IMR-90 (cell line): ENCODE data around the gene FAM161A. TPM values are rescaled to one million over a fixed set of nuclear protein-coding genes. Genes with fewer than 3 reads are reported as not detected.

ENCODE experiments used
- ATAC-seq: fragments of 200-7000 bp; cut with Tn5 transposase; 2 replicates; pipeline ENCODE4 v1.9.1; 2020; ENCODE audit warnings: low read depth, mild to moderate bottlenecking, moderate library complexity
- BruUV-seq: library from RNA; stranded (reverse); fragments of 400-500 nt; replicated peaks from 2 replicates; lab custom pipeline; 2021; lab: Mats Ljungman, UMichigan
- CTCF ChIA-PET: fragments of 300-600 bp; formaldehyde crosslinking; extraction: SDS; loops from one replicate; lab custom pipeline; 2021; ENCODE audit warnings: antibody characterized with exemption; lab: Yijun Ruan, JAX
- POLR2A ChIA-PET: fragments of 300-600 bp; sonication (Branson Sonifier 250); formaldehyde crosslinking; loops from one replicate; lab custom pipeline; 2022; ENCODE audit warnings: antibody characterized with exemption; ENCODE audit not compliant: unreplicated experiment; lab: Charles Lee
- DNase-seq: peaks from one replicate; pipeline ENCODE4 v3.0.0; 2013
- H2AFZ ChIP-seq: replicated peaks from 2 replicates; pipeline ENCODE3; 2013; ENCODE audit warnings: low read length, mild to moderate bottlenecking; ENCODE audit not compliant: poor library complexity
- H2AK5ac ChIP-seq: 2 replicates; pipeline ENCODE4 v1.6.1; 2013; ENCODE audit warnings: low read depth, low read length, inconsistent platforms
- H2AK9ac ChIP-seq: replicated peaks from 2 replicates; pipeline ENCODE3; 2013; ENCODE audit warnings: mild to moderate bottlenecking, low read depth, low read length, moderate library complexity; ENCODE audit not compliant: poor library complexity
- H2BK120ac ChIP-seq: 2 replicates; pipeline ENCODE4 v1.6.1; 2013; ENCODE audit warnings: low read depth, low read length, inconsistent platforms
- H2BK15ac ChIP-seq: 3 replicates; pipeline ENCODE4 v1.6.1; 2013; ENCODE audit warnings: low read depth, low read length, inconsistent platforms
- H2BK20ac ChIP-seq: 2 replicates; pipeline ENCODE4 v1.6.1; 2013; ENCODE audit warnings: low read depth, mild to moderate bottlenecking, inconsistent platforms, low read length, moderate library complexity
- H2BK5ac ChIP-seq: 2 replicates; pipeline ENCODE4 v1.6.1; 2013; ENCODE audit warnings: mild to moderate bottlenecking, low read depth, low read length, inconsistent platforms; ENCODE audit not compliant: poor library complexity, severe bottlenecking
- H3K14ac ChIP-seq: replicated peaks from 2 replicates; pipeline ENCODE4 v1.6.1; 2013; ENCODE audit warnings: low read depth, low read length, inconsistent platforms
- H3K18ac ChIP-seq: 2 replicates; pipeline ENCODE4 v1.6.1; 2013; ENCODE audit warnings: low read depth, low read length, control low read depth
- H3K23ac ChIP-seq: 2 replicates; pipeline ENCODE4 v1.6.1; 2013; ENCODE audit warnings: low read depth, low read length, inconsistent platforms
- H3K27ac ChIP-seq: 2 replicates; pipeline ENCODE4 v1.5.1; 2013; ENCODE audit warnings: mild to moderate bottlenecking, control low read depth, low read length; ENCODE audit not compliant: insufficient read depth
- H3K27me3 ChIP-seq: 2 replicates; pipeline ENCODE4 v1.6.1; 2013; ENCODE audit warnings: low read length; ENCODE audit not compliant: control insufficient read depth, insufficient read depth
- H3K36me3 ChIP-seq: 2 replicates; pipeline ENCODE4 v1.6.1; 2013; ENCODE audit warnings: low read length, mixed read lengths; ENCODE audit not compliant: control insufficient read depth, insufficient read depth
- H3K4ac ChIP-seq: 2 replicates; pipeline ENCODE4 v1.6.1; 2013; ENCODE audit warnings: low read depth, low read length, inconsistent platforms
- H3K4me1 ChIP-seq: 2 replicates; pipeline ENCODE4 v1.6.1; 2013; ENCODE audit warnings: low read length, mixed read lengths; ENCODE audit not compliant: control insufficient read depth, insufficient read depth
- H3K4me2 ChIP-seq: 2 replicates; pipeline ENCODE4 v1.6.1; 2013; ENCODE audit warnings: low read depth, mild to moderate bottlenecking, control low read depth, low read length, moderate library complexity
- H3K4me3 ChIP-seq: 2 replicates; pipeline ENCODE4 v1.5.1; 2013; ENCODE audit warnings: low read depth, mild to moderate bottlenecking, control low read depth, low read length, moderate library complexity; ENCODE audit not compliant: insufficient read depth
- H3K56ac ChIP-seq: 2 replicates; pipeline ENCODE4 v1.6.1; 2013; ENCODE audit warnings: low read length, inconsistent platforms; ENCODE audit not compliant: insufficient read depth; ENCODE audit errors: extremely low read depth
- H3K79me1 ChIP-seq, 2 experiments: 2 replicates each; pipeline ENCODE4 v1.6.1; 2013; ENCODE audit warnings: low read length in 2 of 2, inconsistent platforms in 1 of 2, low read depth in 1 of 2
- H3K9ac ChIP-seq: 2 replicates; pipeline ENCODE4 v1.6.1; 2013; ENCODE audit warnings: low read depth, low read length, control low read depth
- H3K9me1 ChIP-seq: 2 replicates; pipeline ENCODE4 v1.6.1; 2013; ENCODE audit warnings: low read length, inconsistent platforms; ENCODE audit not compliant: insufficient read depth
- H3K9me3 ChIP-seq: 2 replicates; pipeline ENCODE4 v1.6.1; 2013; ENCODE audit warnings: low read length; ENCODE audit not compliant: control insufficient read depth, insufficient read depth
- H4K20me1 ChIP-seq: 2 replicates; pipeline ENCODE4 v1.6.1; 2013; ENCODE audit warnings: low read length, inconsistent platforms; ENCODE audit not compliant: insufficient read depth
- H4K5ac ChIP-seq: 2 replicates; pipeline ENCODE4 v1.6.1; 2013; ENCODE audit warnings: mild to moderate bottlenecking, low read depth, low read length, control low read depth
- H4K8ac ChIP-seq, 2 experiments: 2 replicates each; pipeline ENCODE4 v1.6.1; 2013; ENCODE audit warnings: low read depth in 2 of 2, low read length in 2 of 2, control low read depth in 1 of 2, inconsistent platforms in 1 of 2
- H4K91ac ChIP-seq: 2 replicates; pipeline ENCODE4 v1.6.1; 2013; ENCODE audit warnings: low read depth, low read length, inconsistent platforms; ENCODE audit not compliant: insufficient read depth
- BHLHE40 ChIP-seq: fragments of 150-350 bp; IDR thresholded peaks from 2 replicates; pipeline ENCODE4 v1.6.1; 2016; ENCODE audit warnings: mild to moderate bottlenecking, low read depth, low read length
- CEBPB ChIP-seq: IDR thresholded peaks from 2 replicates; pipeline ENCODE4 v1.6.1; 2012; ENCODE audit warnings: low read depth, low read length, improper control_type of control experiment
- CHD1 ChIP-seq: IDR thresholded peaks from 2 replicates; pipeline ENCODE4 v1.6.1; 2012; ENCODE audit warnings: low read depth, low read length, improper control_type of control experiment
- CTCF ChIP-seq: conservative IDR thresholded peaks from 2 replicates; pipeline ENCODE4 v1.5.1; 2012; ENCODE audit warnings: mild to moderate bottlenecking, low read depth, low read length, improper control_type of control experiment
- ELK1 ChIP-seq: fragments of 150-350 bp; IDR thresholded peaks from 2 replicates; pipeline ENCODE4 v1.6.1; 2016; ENCODE audit warnings: low read depth, mild to moderate bottlenecking, low read length, moderate library complexity, borderline replicate concordance
- FOS ChIP-seq: fragments of 150-350 bp; IDR thresholded peaks from 2 replicates; pipeline ENCODE4 v1.6.1; 2016; ENCODE audit warnings: low read depth, low read length
- MAFK ChIP-seq: IDR thresholded peaks from 2 replicates; pipeline ENCODE4 v1.6.1; 2012; ENCODE audit warnings: low read depth, low read length, improper control_type of control experiment
- MAZ ChIP-seq: IDR thresholded peaks from 2 replicates; pipeline ENCODE4 v1.6.1; 2012; ENCODE audit warnings: low read depth, mild to moderate bottlenecking, low read length, improper control_type of control experiment, moderate library complexity, borderline replicate concordance
- MXI1 ChIP-seq: IDR thresholded peaks from 2 replicates; pipeline ENCODE4 v1.6.1; 2012; ENCODE audit warnings: low read depth, mild to moderate bottlenecking, low read length, moderate library complexity, borderline replicate concordance
- NFE2L2 ChIP-seq: fragments of 150-350 bp; IDR thresholded peaks from 2 replicates; pipeline ENCODE4 v1.6.1; 2016; ENCODE audit warnings: low read depth, mild to moderate bottlenecking, low read length
- POLR2A ChIP-seq: IDR thresholded peaks from 2 replicates; pipeline ENCODE4 v1.6.1; 2012; ENCODE audit warnings: mild to moderate bottlenecking, low read depth, low read length
- RAD21 ChIP-seq: IDR thresholded peaks from 2 replicates; pipeline ENCODE4 v1.6.1; 2012; ENCODE audit warnings: low read length, improper control_type of control experiment
- RCOR1 ChIP-seq: IDR thresholded peaks from 2 replicates; pipeline ENCODE4 v1.6.1; 2012; ENCODE audit warnings: mild to moderate bottlenecking, low read length, improper control_type of control experiment; ENCODE audit not compliant: insufficient replicate concordance
- RFX5 ChIP-seq: IDR thresholded peaks from 2 replicates; pipeline ENCODE4 v1.8.0; 2012; ENCODE audit warnings: low read depth, mild to moderate bottlenecking, low read length, moderate library complexity
- SMC3 ChIP-seq: fragments of 150-350 bp; IDR thresholded peaks from 2 replicates; pipeline ENCODE4 v1.6.1; 2016; ENCODE audit warnings: low read depth, mild to moderate bottlenecking, antibody characterized with exemption, low read length, moderate library complexity
- USF2 ChIP-seq: fragments of 150-350 bp; IDR thresholded peaks from 2 replicates; pipeline ENCODE4 v1.6.1; 2017; ENCODE audit warnings: mild to moderate bottlenecking, antibody characterized with exemption, low read length, low read depth
- WGBS, 2 experiments: methylation state at CpG; one replicate each; pipeline versions ENCODE4 v1.1.5 to v1.1.7; 2013; ENCODE audit warnings: missing lambda C conversion rate in 2 of 2; ENCODE audit not compliant: insufficient read length in 1 of 2; ENCODE audit errors: extremely low coverage in 2 of 2; 5-methylcytosine and 5-hydroxymethylcytosine counted together
- dilution Hi-C: fragments of 300-500 bp; cut with HindIII; formaldehyde crosslinking; loops from one replicate; pipeline ENCODE4 v1.14.3; 2018; ENCODE audit warnings: low sequenced_read_pairs; ENCODE audit not compliant: unreplicated experiment
- in situ Hi-C: fragments of 300-500 bp; cut with MboI; formaldehyde crosslinking; loops from 3 replicates; pipeline ENCODE4 v1.14.3; 2019; ENCODE audit warnings: low sequenced_read_pairs, inconsistent platforms, mixed read lengths
- intact Hi-C: fragments of 100-400 bp; cut with micrococcal nuclease; formaldehyde crosslinking; loops from 2 replicates; pipeline ENCODE4 v1.10.0; 2022
- polyA plus RNA-seq, 3 experiments: library from polyadenylated mRNA; depleted of rRNA; stranded (reverse); fragments of >200 nt; gene quantifications; 2 replicates each; pipeline ENCODE4 v1.2.3, GENCODE V29; 2012; ENCODE audit warnings: low replicate concordance in 1 of 3
- total RNA-seq: library from RNA; depleted of rRNA; stranded (reverse); fragments of >200 nt; gene quantifications from 2 replicates; pipeline ENCODE4 v1.2.3, GENCODE V29; 2012

FAM161A gene
- total and polyA plus RNA-seq, 2 of the 4 experiments (the other 2 are of a cell fraction), result 0.80 to 1.3 TPM

- POLR2A ChIA-PET, result no interaction called here
Observed at GRCh38 chr2:61878761-61879160, 24.9 kb upstream of the FAM161A start.

More at GRCh38 chr2:61878761-61879160, 24.9 kb upstream of the FAM161A start:
- H4K8ac ChIP-seq, result no peak overlapping the region
- H3K4ac ChIP-seq, result no peak overlapping the region
- in situ Hi-C loops (loop anchor here (5.0 kb wide), 1 partner anchor 366 kb away; no protein-coding TSS in a partner anchor), intact Hi-C loops (no loop called here), dilution Hi-C loops (no loop called here)
- no peak overlapping the region for H3K9ac ChIP-seq
- H3K27ac ChIP-seq, result no peak overlapping the region
- H3K23ac ChIP-seq, result no peak overlapping the region
- no TSS peak for BruUV-seq
- no peak overlapping the region for H4K5ac ChIP-seq
- no peak for TF ChIP-seq NFE2L2
- no peak for TF ChIP-seq MAFK
- TF ChIP-seq RCOR1, result no peak
- no peak for TF ChIP-seq POLR2A
- no peak for TF ChIP-seq CEBPB
- TF ChIP-seq BHLHE40, result no peak
- no peak for TF ChIP-seq RFX5
- TF ChIP-seq MXI1, result no peak
- TF ChIP-seq CTCF, result no peak
- no peak for TF ChIP-seq FOS
- TF ChIP-seq ELK1, result no peak
- no peak for TF ChIP-seq MAZ
- no peak for TF ChIP-seq RAD21
- no peak for TF ChIP-seq SMC3
- no peak for TF ChIP-seq USF2
- no peak for TF ChIP-seq CHD1
- H3K14ac ChIP-seq, result no peak overlapping the region
- peaks cover 61% of the 10 kb centered on the region for H3K36me3 ChIP-seq
- H3K4me2 ChIP-seq, result no peak overlapping the region
- peaks cover 13% of the 10 kb centered on the region for H4K20me1 ChIP-seq
- CTCF ChIA-PET, result no interaction called here
- no peaks in the 10 kb centered on the region for H3K9me3 ChIP-seq
- no peaks in the 10 kb centered on the region for H3K27me3 ChIP-seq
- H2AFZ ChIP-seq, result no peak overlapping the region
- H3K9me1 ChIP-seq, result no peaks in the 10 kb centered on the region
- H2BK20ac ChIP-seq, result no peak overlapping the region
- H2BK15ac ChIP-seq, result no peak overlapping the region
- H2AK5ac ChIP-seq, result no peak overlapping the region
- no peak overlapping the region for H3K56ac ChIP-seq
- no peak for DNase-seq
- no peak overlapping the region for H2AK9ac ChIP-seq
- WGBS, 2 experiments, result 100% methylated on average over 1 of the region's 3 CpGs; no CpG with 5 or more reads in 1 of the 2 experiments
- H2BK5ac ChIP-seq, result no peak overlapping the region
- H3K18ac ChIP-seq, result no peak overlapping the region
- no peak overlapping the region for H3K4me3 ChIP-seq
- H3K4me1 ChIP-seq, result no peaks in the 10 kb centered on the region
- no peak overlapping the region for H4K91ac ChIP-seq
- H2BK120ac ChIP-seq, result no peak overlapping the region
- peaks cover 21 to 30% of the 10 kb centered on the region in 2 experiments; a peak in 3 of 4 replicates for H3K79me1 ChIP-seq
- no peak for ATAC-seq
